Suppressor macrophage treated with lipopolysaccharide for 1 hour (primary cell): ENCODE measurements around the gene PLA2G2C.

Experiments used
- DNase-seq, 3 donors: peaks; one replicate each; pipeline ENCODE4 v3.0.0-alpha.2; 2020 to 2022

The PLA2G2C gene

GRCh38 chr1:20183035-20183434 lies 3.3 kb downstream of the PLA2G2C start:
- no peak for DNase-seq

GRCh38 chr1:20182415-20182814 lies 3.9 kb downstream of the PLA2G2C start:
- DNase-seq: peak in 2 of 3 donors; percentile 26 to 50

- DNase-seq: no peak
These were observed 5.5 kb downstream of the PLA2G2C start for GRCh38 chr1:20180844-20181207.

- DNase-seq: no peak
These were observed 6.0 kb downstream of the PLA2G2C start for GRCh38 chr1:20180129-20180843.

- DNase-seq: no peak
These were observed 6.8 kb downstream of the PLA2G2C start for GRCh38 chr1:20179371-20180128.

- peak in 2 of 3 donors; percentile 19 to 47 for DNase-seq
These were observed 7.5 kb downstream of the PLA2G2C start for GRCh38 chr1:20178634-20179370.

- peak; percentile 61 to 63 (median 61) for DNase-seq
These were observed 11.2 kb downstream of the PLA2G2C start for GRCh38 chr1:20174937-20175666.

- no peak for DNase-seq
These were observed 14.2 kb downstream of the PLA2G2C start for GRCh38 chr1:20172033-20172590.

- DNase-seq: no peak
These were observed 16.4 kb downstream of the PLA2G2C start for GRCh38 chr1:20169932-20170331.

GRCh38 chr1:20168564-20169491 lies 17.5 kb downstream of the PLA2G2C start:
- no peak for DNase-seq

GRCh38 chr1:20167126-20167525 lies 19.2 kb downstream of the PLA2G2C start:
- DNase-seq: no peak

GRCh38 chr1:20166051-20166450 lies 20.3 kb downstream of the PLA2G2C start:
- DNase-seq: no peak

GRCh38 chr1:20165522-20165951 lies 20.8 kb downstream of the PLA2G2C start:
- no peak for DNase-seq

GRCh38 chr1:20164694-20165202 lies 21.6 kb downstream of the PLA2G2C start:
- DNase-seq: peak in 2 of 3 donors; percentile 31 to 38

GRCh38 chr1:20160034-20160433 lies 26.3 kb downstream of the PLA2G2C start:
- peak in 1 of 3 donors; percentile 20 for DNase-seq

- no peak for DNase-seq
These were observed 27.8 kb downstream of the PLA2G2C start for GRCh38 chr1:20158358-20159070.

- peak in 1 of 3 donors; percentile 22 for DNase-seq
These were observed 32.0 kb downstream of the PLA2G2C start for GRCh38 chr1:20154301-20154831.

GRCh38 chr1:20153000-20153418 lies 33.3 kb downstream of the PLA2G2C start:
- DNase-seq: peak; percentile 40 to 49 (median 46)

- DNase-seq: no peak
These were observed 33.8 kb downstream of the PLA2G2C start for GRCh38 chr1:20152599-20152930.
